ENCODE data around the gene APOM. TPM values are rescaled to one million over a fixed set of nuclear protein-coding genes. Genes with fewer than 3 reads are reported as not detected.
A peak's percentile ranks its signal among the peaks of the same experiment; 100 is the strongest.

The APOM gene
- total RNA-seq, 2 experiments from 2014 or later, result 1.5 to 2.1 TPM

- intact Hi-C loops (cut with micrococcal nuclease; ENCODE audit: unreplicated experiment), result no loop called here
Observed at GRCh38 chr6:31658158-31658688, 2.5 kb downstream of the APOM start.

GRCh38 chr6:31658983-31659648 lies 3.4 kb downstream of the APOM start:
- H3K4me3 ChIP-seq (ENCODE audit: low read depth, low read length, poor library complexity, severe bottlenecking), result peak overlapping the region; percentile 75
- peak overlapping the region; percentile 97 for H3K4me2 ChIP-seq (ENCODE audit: low read length)
- ChIA-PET POLR2A (no interaction called here), CTCF (ENCODE audit: unreplicated experiment) (no interaction called here)
- no peaks in the 10 kb centered on the region for H4K20me1 ChIP-seq (ENCODE audit: insufficient read depth, low read length)
- no peaks in the 10 kb centered on the region for H3K9me2 ChIP-seq (ENCODE audit: insufficient read depth, low read length)
- no peak overlapping the region for H2AFZ ChIP-seq (ENCODE audit: low read length)
- TF ChIP-seq, protein P1, sequence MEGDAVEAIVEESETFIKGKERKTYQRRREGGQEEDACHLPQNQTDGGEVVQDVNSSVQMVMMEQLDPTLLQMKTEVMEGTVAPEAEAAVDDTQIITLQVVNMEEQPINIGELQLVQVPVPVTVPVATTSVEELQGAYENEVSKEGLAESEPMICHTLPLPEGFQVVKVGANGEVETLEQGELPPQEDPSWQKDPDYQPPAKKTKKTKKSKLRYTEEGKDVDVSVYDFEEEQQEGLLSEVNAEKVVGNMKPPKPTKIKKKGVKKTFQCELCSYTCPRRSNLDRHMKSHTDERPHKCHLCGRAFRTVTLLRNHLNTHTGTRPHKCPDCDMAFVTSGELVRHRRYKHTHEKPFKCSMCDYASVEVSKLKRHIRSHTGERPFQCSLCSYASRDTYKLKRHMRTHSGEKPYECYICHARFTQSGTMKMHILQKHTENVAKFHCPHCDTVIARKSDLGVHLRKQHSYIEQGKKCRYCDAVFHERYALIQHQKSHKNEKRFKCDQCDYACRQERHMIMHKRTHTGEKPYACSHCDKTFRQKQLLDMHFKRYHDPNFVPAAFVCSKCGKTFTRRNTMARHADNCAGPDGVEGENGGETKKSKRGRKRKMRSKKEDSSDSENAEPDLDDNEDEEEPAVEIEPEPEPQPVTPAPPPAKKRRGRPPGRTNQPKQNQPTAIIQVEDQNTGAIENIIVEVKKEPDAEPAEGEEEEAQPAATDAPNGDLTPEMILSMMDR (conservative IDR thresholded peaks at IDR 0.05; ENCODE audit: low read length), result no peak
- TF ChIP-seq EZH2phosphoT487 (IDR thresholded peaks at IDR 0.05; ENCODE audit: borderline replicate concordance, low read depth, low read length), result no peak
- no peak overlapping the region for H3K27ac ChIP-seq (ENCODE audit: low read depth, low read length, poor library complexity, severe bottlenecking)
- intact Hi-C loops (cut with micrococcal nuclease; ENCODE audit: unreplicated experiment), result no loop called here
- no peaks in the 10 kb centered on the region for H3K9me3 ChIP-seq (ENCODE audit: low read length)
- no TSS peak for BruUV-seq (replicated peaks)
- peaks cover 33% of the 10 kb centered on the region for H3K36me3 ChIP-seq (ENCODE audit: insufficient read depth, low read length)
- peaks cover 26% of the 10 kb centered on the region for H3K79me2 ChIP-seq (ENCODE audit: insufficient read depth, low read depth, low read length)
- DNase-seq (ENCODE audit: low spot score), result no peak
- H3K4me1 ChIP-seq (ENCODE audit: insufficient read depth, low read length, poor library complexity, severe bottlenecking), result peaks cover 55% of the 10 kb centered on the region

More at GRCh38 chr6:31658158-31658688, 2.5 kb downstream of the APOM start:
- Histone ChIP-seq H2AFZ (ENCODE audit: low read length) (no peak overlapping the region), H3K79me2 (ENCODE audit: insufficient read depth, low read depth, low read length) (peaks cover 23% of the 10 kb centered on the region), H3K9me3 (ENCODE audit: low read length) (no peaks in the 10 kb centered on the region), H3K4me3 (ENCODE audit: low read depth, low read length, poor library complexity, severe bottlenecking) (no peak overlapping the region), H3K9me2 (ENCODE audit: insufficient read depth, low read length) (no peaks in the 10 kb centered on the region), H3K4me1 (ENCODE audit: insufficient read depth, low read length, poor library complexity, severe bottlenecking) (peaks cover 53% of the 10 kb centered on the region), H3K4me2 (ENCODE audit: low read length) (peak overlapping the region; percentile 97; the same call in 1 of the 2 replicates), H3K27ac (ENCODE audit: low read depth, low read length, poor library complexity, severe bottlenecking) (no peak overlapping the region), H4K20me1 (ENCODE audit: insufficient read depth, low read length) (no peaks in the 10 kb centered on the region), H3K36me3 (ENCODE audit: insufficient read depth, low read length) (peaks cover 24% of the 10 kb centered on the region)
- CTCF ChIA-PET (ENCODE audit: unreplicated experiment), result no interaction called here
- DNase-seq (ENCODE audit: low spot score), result no peak
- POLR2A ChIA-PET, result interaction anchor here (0.6 kb wide), 2 partner anchors 75 to 1191 kb away, joined by 3 to 4 read pairs; no protein-coding TSS in a partner anchor
- TF ChIP-seq EZH2phosphoT487 (IDR thresholded peaks at IDR 0.05; ENCODE audit: borderline replicate concordance, low read depth, low read length), result no peak
- TF ChIP-seq, protein P1 (conservative IDR thresholded peaks at IDR 0.05; ENCODE audit: low read length), result no peak
- no TSS peak for BruUV-seq (replicated peaks)
